ENCODE results near the gene PADI1.

DNA sequence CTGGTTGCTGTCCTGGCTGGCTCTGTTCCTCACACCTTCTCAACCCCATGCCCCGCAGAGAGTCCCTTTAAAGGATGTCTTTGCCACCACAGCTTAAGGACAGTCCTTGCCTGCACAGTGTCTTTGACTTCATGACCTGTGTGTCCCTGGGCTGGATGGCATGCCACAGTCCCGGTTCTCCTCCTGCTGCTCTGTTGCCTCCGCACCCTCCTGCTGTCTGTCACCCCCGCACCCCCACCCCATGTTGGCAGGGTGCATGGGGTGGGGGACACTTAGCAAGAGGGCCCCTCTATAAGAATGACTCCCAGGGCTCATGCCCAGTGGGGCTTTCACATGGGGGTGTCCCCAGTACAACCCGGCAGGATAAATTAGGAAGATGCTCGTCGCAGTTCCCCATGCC is 41.6 kb upstream of the PADI1 start:
- no peak for TF ChIP-seq EP300 (IDR thresholded peaks at IDR 0.05; ENCODE audit: low read depth)
- TF ChIP-seq POLR2A (IDR thresholded peaks at IDR 0.05), result no peak
- TF ChIP-seq CTCF (IDR thresholded peaks at IDR 0.05), result no peak
